PC-9 (cell line): ENCODE measurements around the gene BARX1. TPM values are rescaled to one million over a fixed set of nuclear protein-coding genes. Genes with fewer than 3 reads are reported as not detected.

ENCODE experiments used
- BruUV-seq: library from RNA; stranded (reverse); fragments of 400-500 nt; replicated peaks from 2 replicates; lab custom pipeline; 2021; lab: Mats Ljungman, UMichigan
- CTCF ChIA-PET: fragments of 300-600 bp; sonication (Branson Sonifier 250); formaldehyde crosslinking; loops from one replicate; lab custom pipeline; 2022; ENCODE audit warnings: antibody characterized with exemption; lab: Charles Lee
- POLR2A ChIA-PET: fragments of 300-600 bp; sonication (Branson Sonifier 250); formaldehyde crosslinking; loops from one replicate; lab custom pipeline; 2022; ENCODE audit warnings: antibody characterized with exemption; ENCODE audit not compliant: unreplicated experiment; lab: Charles Lee
- DNase-seq, 2 experiments: peaks; one replicate each; pipeline versions ENCODE4 v3.0.0 to v3.0.0-alpha.2; 2015 to 2022; ENCODE audit warnings: mixed read lengths in 1 of 2
- H2AFZ ChIP-seq: fragments of 200-600 bp; sonication (generic); 2 replicates; pipeline ENCODE4 v1.8.1; 2017; ENCODE audit warnings: antibody characterized with exemption
- H3F3A ChIP-seq: fragments of 200-600 bp; sonication (generic); 2 replicates; pipeline ENCODE4 v1.8.1; 2017; ENCODE audit warnings: antibody characterized with exemption, mild to moderate bottlenecking, low read depth; ENCODE audit not compliant: insufficient read depth
- H3K27ac ChIP-seq: fragments of 200-600 bp; sonication (generic); 2 replicates; pipeline ENCODE4 v1.6.1; 2016; ENCODE audit warnings: mixed run types
- H3K27me3 ChIP-seq: fragments of 200-600 bp; sonication (generic); 2 replicates; pipeline ENCODE4 v1.6.1; 2016; ENCODE audit warnings: low read depth, mixed run types; ENCODE audit not compliant: insufficient read depth
- H3K36me3 ChIP-seq: fragments of 200-600 bp; sonication (generic); 2 replicates; pipeline ENCODE4 v1.6.1; 2016; ENCODE audit warnings: low read depth, mixed run types
- H3K4me1 ChIP-seq: fragments of 200-600 bp; sonication (generic); replicated peaks from 2 replicates; pipeline ENCODE4 v1.6.1; 2016; ENCODE audit warnings: mixed run types; ENCODE audit not compliant: insufficient read depth
- H3K4me2 ChIP-seq: fragments of 200-600 bp; sonication (generic); 2 replicates; pipeline ENCODE4 v1.6.1; 2017; ENCODE audit warnings: mixed run types
- H3K4me3 ChIP-seq: fragments of 200-600 bp; sonication (generic); 2 replicates; pipeline ENCODE4 v1.6.1; 2016; ENCODE audit warnings: mixed run types
- H3K79me2 ChIP-seq: fragments of 200-600 bp; sonication (generic); 2 replicates; pipeline ENCODE4 v1.6.1; 2017; ENCODE audit warnings: low read depth, mixed run types
- H3K9me2 ChIP-seq: fragments of 200-600 bp; sonication (generic); 2 replicates; pipeline ENCODE4 v1.8.1; 2017; ENCODE audit warnings: mild to moderate bottlenecking; ENCODE audit not compliant: insufficient read depth
- H3K9me3 ChIP-seq: fragments of 200-600 bp; sonication (generic); 2 replicates; pipeline ENCODE4 v1.8.1; 2016; ENCODE audit warnings: low read depth; ENCODE audit not compliant: insufficient read depth
- H4K20me1 ChIP-seq: fragments of 200-600 bp; sonication (generic); 2 replicates; pipeline ENCODE4 v1.8.1; 2017; ENCODE audit not compliant: insufficient read depth
- CTCF ChIP-seq: fragments of 200-600 bp; sonication (generic); conservative IDR thresholded peaks from 2 replicates; pipeline ENCODE4 v1.6.1; 2017; ENCODE audit warnings: mixed run types, antibody characterized with exemption, mild to moderate bottlenecking, moderate library complexity
- EZH2 ChIP-seq: fragments of 200-600 bp; sonication (generic); IDR thresholded peaks from 2 replicates; pipeline ENCODE4 v1.8.0; 2017; ENCODE audit warnings: antibody characterized with exemption, low read depth
- intact Hi-C: fragments of 100-400 bp; cut with micrococcal nuclease; formaldehyde crosslinking; loops from one replicate; pipeline ENCODE4 v1.10.0; 2022; ENCODE audit not compliant: unreplicated experiment
- total RNA-seq: library from RNA; stranded (reverse); gene quantifications from 2 replicates; pipeline ENCODE4 v1.2.3, GENCODE V29; 2021

The BARX1 gene
- total RNA-seq, 1 experiment from 2014 or later, result not detected

GRCh38 chr9:93984860-93985259 lies 29.7 kb upstream of the BARX1 start:
- Histone ChIP-seq H3K9me2 (no peaks in the 10 kb centered on the region), H3K4me2 (no peak overlapping the region), H2AFZ (no peak overlapping the region), H3K9me3 (peaks cover 7% of the 10 kb centered on the region; the same call in 1 of the 2 replicates), H3K27ac (no peak overlapping the region), H3K36me3 (no peaks in the 10 kb centered on the region), H3K4me1 (no peaks in the 10 kb centered on the region), H3F3A (no peaks in the 10 kb centered on the region), H3K27me3 (peaks cover 6% of the 10 kb centered on the region), H3K4me3 (no peak overlapping the region), H3K79me2 (no peaks in the 10 kb centered on the region), H4K20me1 (no peaks in the 10 kb centered on the region)
- POLR2A ChIA-PET, result interaction anchor here (0.7 kb wide), 1 partner anchor 13 kb away, joined by 5 read pairs; no protein-coding TSS in a partner anchor
- DNase-seq, result no peak
- CTCF ChIA-PET, result no interaction called here
- intact Hi-C loops, result no loop called here
- no TSS peak for BruUV-seq
- no peak for TF ChIP-seq CTCF
- no peak for TF ChIP-seq EZH2

- no TSS peak for BruUV-seq
- DNase-seq, result no peak
- Histone ChIP-seq H3K4me1 (no peaks in the 10 kb centered on the region), H3K9me2 (no peaks in the 10 kb centered on the region), H3K36me3 (no peaks in the 10 kb centered on the region), H4K20me1 (no peaks in the 10 kb centered on the region), H3K4me2 (no peak overlapping the region), H3K27ac (no peak overlapping the region), H3K79me2 (no peaks in the 10 kb centered on the region), H3K27me3 (peaks cover 6% of the 10 kb centered on the region), H3K4me3 (no peak overlapping the region), H3K9me3 (peaks cover 7% of the 10 kb centered on the region; the same call in 1 of the 2 replicates), H3F3A (no peaks in the 10 kb centered on the region), H2AFZ (no peak overlapping the region)
- TF ChIP-seq CTCF (no peak), EZH2 (no peak)
- CTCF ChIA-PET, result no interaction called here
- POLR2A ChIA-PET, result interaction anchor here (0.7 kb wide), 1 partner anchor 396 kb away, joined by 3 read pairs; no protein-coding TSS in a partner anchor
- intact Hi-C loops, result no loop called here
Measured at GRCh38 chr9:93983875-93984274, 28.7 kb upstream of the BARX1 start.

- no peak for DNase-seq
- no peak overlapping the region for H3K4me2 ChIP-seq
- H3K27me3 ChIP-seq, result peaks cover 6% of the 10 kb centered on the region
- no peak overlapping the region for H2AFZ ChIP-seq
- H3K4me1 ChIP-seq, result no peaks in the 10 kb centered on the region
- TF ChIP-seq EZH2 (no peak), CTCF (no peak)
- no peaks in the 10 kb centered on the region for H3K36me3 ChIP-seq
- ChIA-PET POLR2A (no interaction called here), CTCF (no interaction called here)
- no peak overlapping the region for H3K4me3 ChIP-seq
- no peaks in the 10 kb centered on the region for H3K79me2 ChIP-seq
- H3F3A ChIP-seq, result no peaks in the 10 kb centered on the region
- H3K27ac ChIP-seq, result no peak overlapping the region
- intact Hi-C loops, result no loop called here
- no peaks in the 10 kb centered on the region for H3K9me3 ChIP-seq
- H4K20me1 ChIP-seq, result no peaks in the 10 kb centered on the region
- BruUV-seq, result no TSS peak
- no peaks in the 10 kb centered on the region for H3K9me2 ChIP-seq
Measured at GRCh38 chr9:93979721-93980120, 24.6 kb upstream of the BARX1 start.
